Activated CD4-positive, alpha-beta memory T cell treated with anti-CD3 and anti-CD28 coated beads, Interleukin-2, amount 10 ng/mL, durations not matched to agents 7 days and 5 days (primary cell): Measurements from ENCODE around the gene SBF2. TPM values are rescaled to one million over a fixed set of nuclear protein-coding genes. Genes with fewer than 3 reads are reported as not detected.

ENCODE experiments used
- CTCF ChIA-PET: fragments of 350-600 bp; sonication (Branson Sonifier 250); formaldehyde crosslinking; loops from one replicate; lab custom pipeline; 2021; ENCODE audit warnings: antibody characterized with exemption, inconsistent platforms; lab: Charles Lee
- POLR2A ChIA-PET: fragments of 350-600 bp; sonication (Branson Sonifier 250); formaldehyde crosslinking; loops from one replicate; lab custom pipeline; 2021; ENCODE audit warnings: antibody characterized with exemption; lab: Charles Lee
- DNase-seq: peaks from one replicate; pipeline ENCODE4 v3.0.0-alpha.2; 2020
- H3K27ac Mint-ChIP-seq: one replicate; pipeline ENCODE4 v1.8.0; 2021; ENCODE audit warnings: mild to moderate bottlenecking, mixed read lengths
- H3K27me3 Mint-ChIP-seq: one replicate; pipeline ENCODE4 v1.8.0; 2021; ENCODE audit warnings: mixed read lengths
- H3K36me3 Mint-ChIP-seq: one replicate; pipeline ENCODE4 v1.8.0; 2021; ENCODE audit warnings: low read depth, mixed read lengths
- H3K4me1 Mint-ChIP-seq: one replicate; pipeline ENCODE4 v1.8.0; 2021; ENCODE audit warnings: mixed read lengths
- H3K4me3 Mint-ChIP-seq: one replicate; pipeline ENCODE4 v1.8.0; 2021; ENCODE audit warnings: mild to moderate bottlenecking, mixed read lengths
- H3K9me3 Mint-ChIP-seq: one replicate; pipeline ENCODE4 v1.8.0; 2021; ENCODE audit warnings: mixed read lengths
- total RNA-seq, 2 experiments: library from RNA; stranded (reverse); gene quantifications; one replicate each; pipeline ENCODE4 v1.2.3, GENCODE V29; 2021

The SBF2 gene
- total RNA-seq, 2 experiments from 2014 or later: 6.4 to 9.0 TPM

DNA sequence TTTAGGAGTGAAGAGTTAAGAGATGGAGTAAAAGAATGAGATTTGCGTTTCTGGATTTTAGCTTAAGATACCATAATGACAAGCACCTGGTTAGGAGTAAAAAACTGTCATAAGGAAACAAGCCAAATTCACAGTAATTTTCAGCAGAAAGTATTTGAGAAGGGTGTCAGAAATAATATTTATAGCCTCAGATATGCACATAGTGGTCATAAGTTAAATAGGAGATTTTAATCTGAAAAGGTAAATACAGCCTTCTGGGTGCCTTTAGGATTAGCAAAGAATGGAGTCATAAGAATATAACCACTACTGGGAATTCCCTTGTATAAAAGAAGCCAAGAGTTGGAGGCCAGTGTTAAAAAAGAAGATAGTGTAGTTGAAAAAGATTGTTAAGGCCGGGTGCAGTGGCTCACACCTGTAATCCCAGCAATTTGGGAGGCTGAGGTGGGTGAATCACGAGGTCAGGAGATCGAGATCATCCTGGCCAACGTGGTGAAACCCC is 470.1 kb downstream of the SBF2 start:
- ChIA-PET POLR2A (no interaction called here), CTCF (no interaction called here)
- Mint-ChIP-seq H3K36me3 (no peaks in the 10 kb centered on the region), H3K9me3 (no peaks in the 10 kb centered on the region), H3K4me3 (no peak overlapping the region), H3K27me3 (no peaks in the 10 kb centered on the region), H3K27ac (no peak overlapping the region), H3K4me1 (no peaks in the 10 kb centered on the region)
- DNase-seq: no peak

DNA sequence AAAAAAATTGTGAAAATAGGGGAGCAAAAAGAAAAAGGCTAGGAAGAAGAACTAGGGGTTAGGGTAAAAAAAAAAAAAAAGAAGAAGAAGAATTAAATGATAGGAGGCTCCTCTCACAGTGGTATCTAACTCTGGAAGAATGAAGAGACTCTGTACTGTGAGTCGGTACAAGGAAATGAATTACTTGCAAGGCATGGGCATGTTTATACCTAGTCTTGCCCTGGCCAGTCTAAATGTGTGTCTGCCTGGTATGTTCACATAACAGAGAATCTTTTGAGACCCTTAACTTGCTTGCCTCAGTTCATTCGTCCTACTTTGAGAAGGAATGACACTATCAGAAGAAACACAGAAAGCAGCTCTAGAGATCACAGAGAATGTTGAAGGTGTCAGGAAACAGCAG is 470.6 kb downstream of the SBF2 start:
- no peaks in the 10 kb centered on the region for H3K36me3 Mint-ChIP-seq
- no peak for DNase-seq

DNA sequence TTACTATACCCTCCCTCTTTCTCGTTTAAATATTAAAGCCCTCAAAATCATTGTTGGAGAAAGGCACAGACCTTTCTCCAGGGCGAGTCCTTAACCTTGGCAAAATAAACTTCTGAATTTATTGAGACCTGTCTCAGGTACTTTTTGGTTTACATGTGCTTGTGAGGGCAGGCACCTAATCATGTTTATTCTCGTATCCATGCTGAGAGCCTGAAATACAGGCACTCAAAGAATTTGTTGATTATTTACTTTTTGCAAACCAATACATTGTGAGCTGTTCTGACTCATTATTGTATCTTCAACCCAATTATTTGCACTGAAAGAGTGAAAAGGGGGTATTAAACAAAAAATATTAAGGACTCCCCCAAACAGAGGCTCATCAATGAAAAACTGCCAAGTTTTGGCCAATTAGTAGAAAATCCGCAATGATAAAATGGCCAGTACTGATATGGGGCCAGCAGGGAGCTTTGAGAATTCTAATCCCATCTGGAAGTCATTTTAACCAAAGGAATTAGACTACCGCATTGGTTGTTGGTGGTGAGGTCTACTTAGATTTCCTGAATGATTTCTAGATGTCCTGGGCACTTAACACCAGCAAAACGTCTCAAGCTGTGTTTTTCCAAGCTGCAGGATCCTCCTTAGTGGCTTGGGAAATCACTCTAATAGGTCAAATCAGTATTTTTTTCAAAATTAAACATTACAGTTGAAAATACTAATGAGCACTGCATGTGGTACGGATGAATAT is 472.8 kb downstream of the SBF2 start:
- Mint-ChIP-seq H3K27ac (no peak overlapping the region), H3K27me3 (no peaks in the 10 kb centered on the region), H3K36me3 (no peaks in the 10 kb centered on the region), H3K4me1 (no peaks in the 10 kb centered on the region), H3K4me3 (no peak overlapping the region), H3K9me3 (no peaks in the 10 kb centered on the region)
- no peak for DNase-seq
- POLR2A ChIA-PET: no interaction called here
- CTCF ChIA-PET: no interaction called here

More for the DNA sequence above, 470.6 kb downstream of the SBF2 start:
- CTCF ChIA-PET: no interaction called here
- Mint-ChIP-seq H3K4me1 (no peaks in the 10 kb centered on the region), H3K4me3 (no peak overlapping the region), H3K9me3 (no peaks in the 10 kb centered on the region), H3K27me3 (no peaks in the 10 kb centered on the region), H3K27ac (no peak overlapping the region)
- POLR2A ChIA-PET: no interaction called here

DNA sequence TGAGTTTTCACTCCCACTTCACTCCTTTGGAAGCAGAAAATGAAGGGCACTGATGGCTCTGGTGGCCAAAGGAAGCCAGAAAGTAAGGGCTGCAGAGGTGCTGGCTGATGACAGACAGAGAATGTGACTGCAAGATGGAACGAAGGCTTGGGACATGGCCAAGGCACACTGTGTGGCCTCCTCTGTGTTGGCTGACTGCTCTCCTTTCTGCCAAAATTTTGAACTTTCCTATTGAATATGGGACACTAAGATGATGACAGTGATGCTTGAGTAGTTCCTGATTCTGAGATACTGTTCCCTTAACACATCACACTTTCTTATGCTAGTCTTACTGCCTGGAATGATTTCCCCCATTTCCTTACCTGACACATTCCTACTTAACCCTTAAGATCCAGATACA is 473.8 kb downstream of the SBF2 start:
- no peaks in the 10 kb centered on the region for H3K9me3 Mint-ChIP-seq
- ChIA-PET POLR2A (no interaction called here), CTCF (no interaction called here)
- H3K27me3 Mint-ChIP-seq: no peaks in the 10 kb centered on the region
- no peak overlapping the region for H3K27ac Mint-ChIP-seq
- H3K36me3 Mint-ChIP-seq: no peaks in the 10 kb centered on the region
- no peak overlapping the region for H3K4me3 Mint-ChIP-seq
- H3K4me1 Mint-ChIP-seq: no peaks in the 10 kb centered on the region
- DNase-seq: no peak

DNA sequence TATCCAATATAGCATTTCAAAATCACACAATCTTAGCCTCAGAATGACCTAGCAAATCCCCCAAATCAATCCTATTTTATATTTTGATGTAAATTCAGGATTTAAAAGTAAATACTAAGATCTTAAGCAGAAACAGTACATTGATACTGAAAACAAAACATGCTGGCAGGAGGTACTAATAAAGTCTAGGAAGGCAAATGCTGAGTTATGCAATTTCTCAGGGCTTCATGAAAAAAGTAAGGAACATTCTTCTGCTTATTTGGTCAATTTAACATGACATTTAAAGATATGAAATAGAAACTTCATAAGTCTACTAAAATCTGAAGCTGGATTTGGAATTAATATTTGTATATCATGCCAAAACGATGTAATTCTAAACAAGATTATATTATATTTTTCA is 476.8 kb downstream of the SBF2 start:
- Mint-ChIP-seq H3K27ac (no peak overlapping the region), H3K9me3 (no peaks in the 10 kb centered on the region), H3K4me3 (no peak overlapping the region), H3K36me3 (no peaks in the 10 kb centered on the region), H3K4me1 (no peaks in the 10 kb centered on the region), H3K27me3 (no peaks in the 10 kb centered on the region)
- CTCF ChIA-PET: no interaction called here
- POLR2A ChIA-PET: no interaction called here
- DNase-seq: no peak

DNA sequence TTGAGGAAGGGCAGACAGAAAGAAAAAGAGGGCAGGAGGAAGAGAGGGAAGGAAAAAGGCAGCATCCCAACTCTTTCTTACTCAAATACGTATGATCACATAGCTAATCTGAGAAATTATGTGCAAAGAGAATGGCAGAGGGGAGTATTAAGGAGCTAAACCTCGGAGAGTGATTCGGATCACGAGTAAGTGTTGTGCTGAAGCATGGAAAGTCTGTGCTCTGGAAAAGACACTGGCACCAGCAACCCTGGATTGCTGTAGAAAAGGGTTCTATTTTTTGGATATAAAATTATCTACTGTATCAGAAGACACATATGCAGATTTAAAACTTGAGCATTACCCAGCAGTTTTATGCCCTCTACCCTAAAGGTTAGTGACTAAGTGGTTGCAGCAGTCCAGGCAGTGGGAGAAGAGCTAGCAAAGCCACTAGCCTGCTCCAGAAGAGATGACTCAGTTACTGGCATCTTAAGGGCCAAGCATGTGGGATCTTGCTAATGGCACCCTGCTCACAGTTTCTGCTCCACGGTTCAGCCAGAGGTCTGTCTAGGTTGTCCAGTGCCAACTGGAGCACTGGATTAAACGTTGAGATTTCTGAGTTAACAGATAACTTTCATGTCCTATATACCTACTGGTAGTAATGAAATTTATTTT is 478.4 kb downstream of the SBF2 start:
- CTCF ChIA-PET: no interaction called here
- DNase-seq: no peak
- H3K27ac Mint-ChIP-seq: no peak overlapping the region
- H3K9me3 Mint-ChIP-seq: no peaks in the 10 kb centered on the region
- no peak overlapping the region for H3K4me3 Mint-ChIP-seq
- H3K27me3 Mint-ChIP-seq: no peaks in the 10 kb centered on the region
- H3K4me1 Mint-ChIP-seq: no peaks in the 10 kb centered on the region
- POLR2A ChIA-PET: no interaction called here
- H3K36me3 Mint-ChIP-seq: no peaks in the 10 kb centered on the region

DNA sequence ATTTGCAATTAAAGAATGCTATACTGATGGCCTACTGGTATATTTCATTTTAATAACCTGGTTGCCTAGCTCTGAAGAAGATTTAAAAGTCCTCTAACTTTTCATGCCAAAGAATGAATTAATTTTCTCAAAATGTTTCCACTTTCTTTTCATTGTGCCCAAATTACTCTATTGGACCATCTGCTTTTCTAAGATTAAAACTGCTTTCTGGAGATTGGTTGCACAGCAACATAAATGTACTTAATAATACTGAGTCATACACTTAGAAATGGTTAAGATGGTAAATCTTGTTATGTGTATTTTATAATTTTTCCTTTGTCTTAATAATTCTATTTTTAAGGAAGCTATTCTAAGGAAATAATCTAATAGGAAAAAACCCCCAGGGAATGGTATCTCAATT is 479.9 kb downstream of the SBF2 start:
- no peak overlapping the region for H3K27ac Mint-ChIP-seq
- no peaks in the 10 kb centered on the region for H3K36me3 Mint-ChIP-seq
- no peaks in the 10 kb centered on the region for H3K4me1 Mint-ChIP-seq
- ChIA-PET POLR2A (no interaction called here), CTCF (interaction anchor here (1.3 kb wide), 1 partner anchor 12 kb away, joined by 4 read pairs; no protein-coding TSS in a partner anchor)
- no peaks in the 10 kb centered on the region for H3K27me3 Mint-ChIP-seq
- H3K4me3 Mint-ChIP-seq: no peak overlapping the region
- H3K9me3 Mint-ChIP-seq: no peaks in the 10 kb centered on the region
- DNase-seq: no peak

DNA sequence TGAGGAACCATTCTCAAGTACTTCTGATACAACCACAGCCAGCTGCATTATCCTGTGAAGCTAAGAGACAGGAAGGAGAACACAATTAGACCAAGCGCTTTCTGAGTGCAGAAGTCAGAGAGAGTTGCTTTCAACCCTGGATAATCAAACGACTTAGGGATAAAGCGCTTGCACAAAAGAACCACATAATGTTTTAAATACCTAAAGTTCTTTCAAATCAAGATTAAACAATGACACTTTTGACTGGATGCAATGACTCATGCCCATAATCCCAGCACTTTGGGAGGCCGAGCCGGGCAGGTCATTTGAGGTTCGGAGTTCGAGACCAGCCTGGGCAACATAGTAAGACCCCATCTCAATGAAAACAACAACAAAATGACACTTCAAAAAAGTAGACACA is 485.1 kb downstream of the SBF2 start:
- H3K27ac Mint-ChIP-seq: no peak overlapping the region
- no peak for DNase-seq
- no peaks in the 10 kb centered on the region for H3K9me3 Mint-ChIP-seq
- no peaks in the 10 kb centered on the region for H3K36me3 Mint-ChIP-seq
- no peak overlapping the region for H3K4me3 Mint-ChIP-seq
- ChIA-PET POLR2A (no interaction called here), CTCF (interaction anchor here (0.7 kb wide), 1 partner anchor 12 kb away, joined by 3 read pairs; no protein-coding TSS in a partner anchor)
- H3K27me3 Mint-ChIP-seq: no peaks in the 10 kb centered on the region
- H3K4me1 Mint-ChIP-seq: no peaks in the 10 kb centered on the region

DNA sequence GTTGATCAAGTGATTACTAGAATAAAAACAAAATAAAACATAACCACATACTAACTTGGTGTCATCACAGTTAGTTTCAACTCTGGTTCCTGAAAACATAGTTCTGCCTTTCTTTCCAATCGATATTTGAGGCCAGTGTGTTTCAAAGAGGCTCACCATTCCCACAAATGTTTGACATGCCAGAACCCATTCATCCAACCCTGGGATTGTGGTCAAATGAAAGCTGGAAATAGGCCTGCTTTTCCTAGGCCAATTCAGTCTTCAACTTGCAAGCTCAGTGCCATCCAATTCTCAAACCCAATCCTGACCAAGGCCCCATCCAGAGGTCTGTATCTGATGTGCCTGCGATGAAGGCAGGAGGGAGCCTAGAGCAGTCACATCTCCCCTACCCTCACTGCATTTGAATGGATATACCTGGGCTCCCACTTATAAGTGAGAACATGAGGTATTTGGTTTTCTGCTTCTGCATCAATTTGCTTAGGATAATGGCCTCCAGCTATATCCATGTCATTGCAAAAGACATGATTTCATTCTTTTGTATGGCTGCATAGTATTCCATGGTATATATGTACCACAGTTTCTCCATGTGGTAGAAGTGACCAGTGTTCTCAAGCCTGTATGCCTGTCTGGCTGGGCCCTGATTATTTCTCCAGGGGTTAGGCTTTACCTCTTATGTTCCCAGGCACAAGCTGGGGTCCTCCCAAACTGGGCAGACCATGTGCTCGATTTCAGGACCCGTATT is 486.9 kb downstream of the SBF2 start:
- Mint-ChIP-seq H3K4me1 (no peaks in the 10 kb centered on the region), H3K9me3 (no peaks in the 10 kb centered on the region), H3K27ac (no peak overlapping the region), H3K4me3 (no peak overlapping the region), H3K36me3 (no peaks in the 10 kb centered on the region), H3K27me3 (no peaks in the 10 kb centered on the region)
- DNase-seq: no peak
- CTCF ChIA-PET: no interaction called here
- POLR2A ChIA-PET: no interaction called here

DNA sequence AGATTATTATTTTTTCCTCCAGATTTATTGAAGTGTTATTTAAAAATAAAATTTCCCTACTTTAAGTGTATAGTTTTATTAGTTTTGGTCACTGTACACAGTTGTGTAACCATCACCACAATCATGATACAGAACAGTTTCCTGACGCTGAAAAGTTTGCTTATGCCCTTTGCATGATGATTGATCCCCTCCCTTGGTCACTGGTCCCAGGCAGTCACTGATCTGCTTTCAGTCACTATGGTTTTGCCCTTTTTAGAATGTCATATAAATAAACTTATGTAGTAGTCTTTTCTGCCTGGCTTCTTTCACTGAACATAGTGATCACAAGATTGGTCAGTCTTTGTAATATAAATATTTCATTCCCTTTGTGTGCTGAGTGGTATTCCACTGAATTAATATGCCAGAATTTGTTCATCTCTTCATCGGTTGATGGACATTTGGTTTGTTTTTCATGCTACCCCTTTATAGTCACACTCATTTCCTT is 489.6 kb downstream of the SBF2 start:
- ChIA-PET POLR2A (no interaction called here), CTCF (no interaction called here)

DNA sequence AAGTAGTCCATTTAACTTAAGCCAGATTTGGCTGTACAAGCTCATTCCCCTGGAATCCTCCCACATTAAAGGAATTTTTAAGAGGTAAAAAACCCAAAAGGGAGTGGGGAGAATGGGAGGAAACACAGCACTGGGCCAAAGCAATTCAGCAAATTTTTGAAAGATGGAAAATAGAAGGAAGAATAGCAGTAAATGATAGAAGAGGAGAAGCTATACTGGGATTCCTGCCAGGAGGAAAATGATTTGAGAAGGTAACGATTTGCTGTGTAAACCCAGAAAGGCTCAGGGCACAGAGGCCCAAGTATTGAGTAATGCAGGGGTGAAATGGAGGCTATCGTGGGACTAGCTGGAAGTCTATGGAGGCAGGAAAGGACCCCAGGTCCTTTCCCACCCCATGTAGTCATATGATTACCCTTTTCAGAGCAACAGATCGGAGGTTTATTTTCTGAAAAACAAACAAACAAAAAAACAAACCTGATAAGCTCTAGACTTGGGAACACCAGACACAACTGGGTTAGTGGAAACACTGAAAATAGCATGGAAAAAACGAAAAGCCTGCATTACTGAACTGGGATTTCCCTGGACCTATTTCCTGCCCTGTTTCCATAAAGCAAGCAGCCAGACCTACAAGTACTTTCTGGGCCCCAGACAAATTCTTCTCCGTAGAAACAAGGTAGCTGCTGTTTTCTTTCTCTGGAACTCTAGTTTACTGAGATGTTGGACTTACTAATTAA is 490.2 kb downstream of the SBF2 start:
- no peaks in the 10 kb centered on the region for H3K9me3 Mint-ChIP-seq
- no peaks in the 10 kb centered on the region for H3K4me1 Mint-ChIP-seq
- ChIA-PET POLR2A (no interaction called here), CTCF (no interaction called here)
- H3K27ac Mint-ChIP-seq: no peak overlapping the region
- no peaks in the 10 kb centered on the region for H3K36me3 Mint-ChIP-seq
- no peaks in the 10 kb centered on the region for H3K27me3 Mint-ChIP-seq
- H3K4me3 Mint-ChIP-seq: no peak overlapping the region
- no peak for DNase-seq

More for the DNA sequence above, 489.6 kb downstream of the SBF2 start:
- DNase-seq: no peak
- Mint-ChIP-seq H3K9me3 (no peaks in the 10 kb centered on the region), H3K4me1 (no peaks in the 10 kb centered on the region), H3K4me3 (no peak overlapping the region), H3K27me3 (no peaks in the 10 kb centered on the region), H3K36me3 (no peaks in the 10 kb centered on the region), H3K27ac (no peak overlapping the region)

DNA sequence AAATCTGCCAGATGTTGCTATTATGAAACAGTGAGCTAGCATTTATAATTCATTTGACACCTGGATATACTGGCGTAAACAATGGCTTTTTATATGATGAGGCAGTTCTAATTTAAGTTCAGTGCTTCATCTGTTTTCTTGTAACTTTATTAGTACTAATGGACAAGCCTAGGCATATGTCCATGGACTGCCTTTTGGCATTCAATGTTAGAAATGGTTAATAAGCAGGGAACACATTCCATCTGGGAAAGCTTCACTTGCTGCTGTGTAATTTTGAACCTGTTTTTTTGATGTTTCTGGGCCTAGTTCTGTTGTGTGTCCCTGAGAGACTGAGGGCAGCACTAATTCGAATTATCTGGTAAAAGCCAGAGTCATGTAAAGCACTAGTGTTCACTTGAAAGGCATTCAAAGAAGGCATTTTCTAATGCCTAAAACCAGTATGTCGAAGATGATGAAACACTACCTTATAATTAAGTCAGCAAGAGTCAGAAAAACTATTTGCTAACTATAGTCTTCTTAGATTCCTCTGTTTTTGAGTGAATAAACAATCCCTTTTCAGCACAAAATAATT is 491.6 kb downstream of the SBF2 start:
- DNase-seq: no peak
- Mint-ChIP-seq H3K36me3 (no peaks in the 10 kb centered on the region), H3K4me3 (no peak overlapping the region), H3K27ac (no peak overlapping the region), H3K9me3 (no peaks in the 10 kb centered on the region), H3K27me3 (no peaks in the 10 kb centered on the region), H3K4me1 (no peaks in the 10 kb centered on the region)
- POLR2A ChIA-PET: no interaction called here
- CTCF ChIA-PET: interaction anchor here (1.1 to 1.4 kb wide), 3 partner anchors 12 to 274 kb away, joined by 3 to 4 read pairs (median 3); no protein-coding TSS in a partner anchor
